CD4-positive, alpha-beta T cell treated with Interferon gamma for 1 hour (primary cell): ENCODE measurements around the gene PROB1.
"Not testable (repeated sequence)": the region's sequence is repeated elsewhere in the genome, so short reads cannot be mapped to it uniquely, and the experiment has no call there.

Experiments used
- DNase-seq: peaks from one replicate; pipeline ENCODE4 v3.0.0-alpha.2; 2020

Gene PROB1

DNA sequence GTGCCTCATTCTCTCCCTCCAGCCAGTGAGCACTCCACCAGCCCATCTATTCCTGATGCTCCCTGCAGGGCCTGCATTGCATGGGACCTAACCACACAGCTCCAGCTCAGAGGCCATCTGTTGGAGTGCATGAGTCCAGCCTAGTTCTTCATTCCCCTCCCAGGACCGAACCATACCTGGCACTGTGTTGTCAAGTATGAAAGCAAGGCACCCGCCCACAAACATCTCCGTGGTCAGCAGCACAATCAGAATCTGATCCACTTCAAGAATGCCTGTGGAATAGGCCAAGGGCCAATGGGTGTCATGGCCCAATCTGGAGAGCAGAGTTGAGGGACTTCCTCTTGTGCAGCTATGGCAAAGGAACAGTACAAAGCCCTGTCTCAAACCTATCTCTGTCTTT, 17.7 kb downstream of the PROB1 start:
- DNase-seq, result no peak

DNA sequence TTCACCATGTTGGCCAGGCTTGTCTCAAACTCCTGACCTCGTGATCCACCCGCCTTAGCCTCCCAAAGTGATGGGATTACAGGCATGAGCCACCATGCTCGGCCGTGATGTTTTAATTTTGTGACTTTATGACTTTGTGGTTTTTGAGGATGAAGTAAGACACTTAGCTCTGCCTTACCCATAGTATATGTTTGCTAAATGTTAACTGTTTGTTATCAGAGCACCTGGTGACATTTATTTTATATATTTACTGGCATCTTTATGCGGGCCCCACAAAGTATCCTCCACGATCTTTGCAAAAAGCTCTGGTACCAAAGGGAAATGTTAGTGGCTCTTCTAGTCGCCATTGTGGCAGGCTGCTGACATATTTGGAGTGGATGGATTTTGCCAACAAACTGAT, 18.5 kb downstream of the PROB1 start:
- DNase-seq, result no peak

DNA sequence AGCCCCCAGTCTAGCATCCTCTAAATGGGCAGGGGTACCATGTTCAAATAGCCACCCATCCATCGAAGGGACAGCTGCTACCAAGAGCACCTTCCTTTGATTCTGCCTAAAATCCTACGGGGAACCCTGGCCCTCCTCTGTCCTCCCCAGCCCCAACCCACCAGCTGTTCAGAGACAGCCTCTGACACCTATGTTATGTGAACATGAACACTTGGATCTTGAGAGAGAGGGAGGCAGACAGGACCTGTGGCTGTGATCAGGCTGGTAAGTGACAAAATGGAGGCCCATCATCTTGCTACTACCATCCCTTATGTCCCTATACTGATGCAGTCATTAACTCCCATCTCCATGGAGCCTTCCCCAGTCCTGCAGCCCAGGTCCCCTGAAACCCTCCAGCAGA, 20.0 kb downstream of the PROB1 start:
- no peak for DNase-seq

DNA sequence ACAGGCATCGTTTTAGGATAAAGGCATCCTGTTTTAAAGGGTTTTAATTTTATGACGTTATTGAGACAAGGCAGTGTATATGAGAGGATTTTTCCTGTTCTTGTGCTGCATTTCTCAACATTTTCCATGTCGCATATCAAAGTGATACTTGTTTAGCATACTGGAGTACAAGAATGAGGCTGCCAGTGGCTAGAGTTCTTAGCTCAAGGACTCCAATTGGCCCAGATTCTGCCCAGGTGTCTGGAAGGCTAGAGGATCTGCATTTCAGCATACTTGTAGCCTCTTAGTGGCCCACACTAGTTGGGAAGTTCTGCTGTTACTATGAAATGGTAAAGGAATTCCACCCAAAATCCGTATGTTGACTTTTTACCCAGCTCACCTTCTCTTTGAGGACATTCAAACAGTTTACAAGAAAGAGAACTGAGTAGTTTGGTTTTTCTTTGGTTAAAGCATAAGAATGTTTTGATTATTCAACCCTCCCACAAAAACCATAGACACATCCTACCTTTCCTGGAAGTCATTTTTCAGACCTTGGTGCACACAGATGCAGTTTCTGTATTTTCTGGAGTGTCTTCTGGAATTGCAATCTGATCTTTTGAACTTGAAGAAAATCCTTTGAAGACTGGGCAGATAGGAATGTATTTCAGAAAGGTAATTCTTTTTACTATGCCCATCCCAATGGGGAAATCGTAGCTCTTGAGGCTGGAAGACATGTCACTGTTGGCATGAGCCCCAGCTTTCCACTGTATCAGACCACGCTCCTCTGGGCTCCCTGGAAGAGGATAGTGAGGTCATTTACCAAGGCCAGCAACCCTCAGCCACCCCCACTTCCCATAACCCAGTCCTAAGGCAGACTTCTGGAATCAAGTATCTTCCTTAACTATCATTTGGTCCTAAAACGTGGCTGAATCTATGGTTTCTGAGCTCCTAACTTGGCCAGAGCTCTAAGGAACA, 23.1 kb downstream of the PROB1 start:
- DNase-seq, result no peak

DNA sequence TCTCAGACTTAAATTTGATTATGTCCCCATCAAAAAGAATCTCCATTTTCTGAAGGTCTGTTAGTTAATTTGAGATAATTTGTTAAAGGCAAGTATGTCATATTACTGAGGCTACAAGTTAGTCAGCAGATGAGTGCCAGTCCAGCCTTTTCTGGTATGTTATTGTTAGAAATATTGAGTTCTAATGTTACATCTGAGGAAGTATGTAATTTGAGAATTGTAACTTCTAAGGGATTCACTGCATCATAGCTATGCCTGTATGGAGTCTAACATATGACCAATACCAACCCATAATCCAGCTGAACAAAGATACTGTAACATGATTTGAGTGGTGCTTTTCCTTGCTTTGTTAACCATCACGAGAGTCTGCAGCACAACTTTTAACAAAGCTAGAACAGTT, 25.7 kb downstream of the PROB1 start:
- DNase-seq, result no peak

DNA sequence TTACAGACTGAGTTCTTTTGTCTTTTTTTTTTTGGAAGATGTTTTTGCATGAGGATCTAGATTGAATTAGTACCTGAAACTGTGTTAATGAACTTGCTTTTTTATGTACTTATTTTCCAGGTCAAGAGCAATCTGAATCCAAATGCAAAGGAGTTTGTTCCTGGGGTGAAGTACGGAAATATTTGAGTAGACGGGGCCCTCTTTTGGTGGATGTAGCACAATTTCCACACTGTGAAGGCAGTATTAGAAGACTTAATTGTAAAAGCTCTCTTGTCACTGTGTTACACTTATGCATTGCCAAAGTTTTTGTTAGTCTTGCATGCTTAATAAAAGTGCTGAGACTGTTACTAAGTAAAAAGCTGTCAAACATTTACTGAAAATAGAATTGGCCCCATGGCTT, 26.3 kb downstream of the PROB1 start:
- no peak for DNase-seq

DNA sequence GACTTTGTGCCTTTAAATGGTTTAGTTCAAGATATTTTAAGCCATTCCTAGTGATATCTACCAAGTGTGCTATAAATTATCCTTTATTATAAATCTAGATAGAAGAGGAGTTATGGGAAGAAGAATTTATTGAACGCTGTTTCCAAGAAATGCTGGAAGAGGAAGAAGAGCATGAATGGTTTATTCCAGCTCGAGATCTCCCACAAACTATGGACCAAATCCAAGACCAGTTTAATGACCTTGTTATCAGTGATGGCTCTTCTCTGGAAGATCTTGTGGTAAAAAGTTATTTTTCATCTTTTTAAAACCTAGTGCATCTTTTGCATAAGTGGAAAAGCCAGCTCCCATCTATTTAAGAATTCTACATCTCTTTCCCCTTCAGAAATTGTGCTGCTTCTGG, 30.4 kb downstream of the PROB1 start:
- no peak for DNase-seq

DNA sequence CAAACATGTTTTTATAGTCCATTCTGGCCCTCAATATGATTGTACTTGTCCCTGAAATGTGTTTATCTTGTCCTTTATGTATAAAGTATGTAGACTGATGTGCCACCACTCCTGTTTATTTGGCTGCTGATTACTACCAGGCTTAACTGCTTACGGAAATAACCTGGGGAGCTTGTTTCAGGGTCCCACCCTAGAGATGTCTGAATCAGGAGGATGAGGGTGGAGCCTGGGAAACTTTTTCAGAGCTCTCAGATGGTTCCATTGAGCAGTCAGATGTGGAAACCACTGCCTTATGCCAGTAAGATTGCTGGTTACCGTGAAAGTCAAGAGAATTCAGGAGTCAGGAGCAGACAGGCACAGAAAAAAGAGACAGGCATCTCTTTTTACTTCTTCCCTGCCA, 31.0 kb downstream of the PROB1 start:
- no peak for DNase-seq

DNA sequence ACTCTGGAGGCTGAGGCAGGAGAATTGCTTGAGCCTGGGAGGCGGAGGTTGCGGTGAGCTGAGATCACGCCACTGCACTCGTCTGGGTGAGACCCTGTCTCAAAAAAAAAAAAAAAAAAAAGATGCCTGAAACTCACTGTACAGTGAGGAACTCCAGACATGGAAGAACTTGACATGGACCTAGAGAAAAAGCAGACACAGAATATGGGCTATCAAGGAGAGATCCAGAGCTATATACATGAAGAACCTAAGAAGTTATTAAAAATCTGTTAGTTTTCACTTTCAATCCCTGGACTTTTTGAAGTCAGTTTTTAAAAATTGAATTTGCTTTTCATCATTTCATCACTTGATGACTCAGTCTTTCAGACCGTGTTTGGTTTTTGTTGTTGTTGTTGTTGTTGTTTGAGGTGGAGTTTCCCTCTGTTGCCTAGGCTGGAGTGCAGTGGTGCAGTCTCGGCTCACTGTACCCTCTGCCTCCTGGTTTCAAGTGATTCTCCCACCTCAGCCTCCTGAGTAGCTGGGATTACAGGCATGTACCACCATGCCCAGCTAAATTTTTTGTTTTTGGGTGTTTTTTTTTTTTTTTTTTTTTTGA, 33.0 kb downstream of the PROB1 start:
- DNase-seq, result no peak

DNA sequence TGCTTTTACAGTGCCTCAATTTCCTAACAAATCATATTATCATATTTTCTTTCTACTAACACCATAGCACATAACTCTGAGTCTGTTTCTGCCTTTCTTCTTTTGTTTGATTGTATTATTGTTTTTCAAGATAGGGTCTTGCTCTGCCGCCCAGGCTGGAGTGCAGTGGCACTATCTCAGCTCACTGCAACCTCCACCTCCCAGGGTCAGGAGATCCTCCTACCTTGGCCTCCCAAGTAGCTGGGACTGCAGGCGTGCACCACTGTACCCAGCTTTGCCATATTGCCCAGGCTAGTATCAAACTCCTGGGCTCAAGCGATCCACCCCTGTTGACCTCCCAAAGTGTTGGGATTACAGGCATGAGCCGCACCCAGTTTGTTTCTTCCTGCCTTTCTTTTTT, 34.5 kb downstream of the PROB1 start:
- DNase-seq, result no peak

DNA sequence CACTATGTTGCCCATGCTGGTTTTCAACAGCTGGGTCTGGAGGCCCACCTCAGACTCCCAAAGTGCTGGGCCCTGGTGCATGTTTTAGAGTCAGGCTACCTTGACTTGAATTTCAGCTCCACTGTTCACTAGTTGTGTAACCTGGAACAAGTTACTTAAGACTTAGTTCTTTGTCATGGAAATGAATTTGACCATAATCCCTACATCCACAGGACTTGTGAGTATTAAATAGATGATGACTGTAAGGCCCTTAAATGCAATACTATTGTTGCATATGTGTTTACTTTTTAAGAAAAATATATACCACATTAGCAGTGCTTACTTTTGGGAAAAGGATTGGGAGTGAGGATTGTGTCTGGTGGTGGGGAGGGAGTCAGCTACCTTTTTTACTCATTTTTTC, 36.8 kb downstream of the PROB1 start:
- DNase-seq, result no peak

DNA sequence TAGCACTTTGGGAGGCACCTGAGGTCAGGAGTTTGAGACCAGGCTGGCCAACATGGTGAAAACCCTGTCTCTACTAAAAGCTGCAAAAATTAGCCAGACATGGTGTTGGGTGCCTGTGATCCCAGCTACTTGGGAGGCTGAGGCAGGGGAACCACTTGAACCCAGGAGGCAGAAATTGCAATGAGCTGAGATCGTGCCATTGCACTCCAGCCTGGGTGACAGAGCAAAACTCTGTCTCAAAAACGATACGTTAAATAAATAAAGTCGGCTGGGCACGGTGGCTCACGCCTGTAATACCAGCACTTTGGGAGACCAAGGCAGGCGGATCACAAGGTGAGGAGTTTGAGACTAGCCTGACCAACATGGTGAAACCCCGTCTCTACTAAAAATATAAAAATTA, 39.0 kb downstream of the PROB1 start:
- not testable (repeated sequence) for DNase-seq

DNA sequence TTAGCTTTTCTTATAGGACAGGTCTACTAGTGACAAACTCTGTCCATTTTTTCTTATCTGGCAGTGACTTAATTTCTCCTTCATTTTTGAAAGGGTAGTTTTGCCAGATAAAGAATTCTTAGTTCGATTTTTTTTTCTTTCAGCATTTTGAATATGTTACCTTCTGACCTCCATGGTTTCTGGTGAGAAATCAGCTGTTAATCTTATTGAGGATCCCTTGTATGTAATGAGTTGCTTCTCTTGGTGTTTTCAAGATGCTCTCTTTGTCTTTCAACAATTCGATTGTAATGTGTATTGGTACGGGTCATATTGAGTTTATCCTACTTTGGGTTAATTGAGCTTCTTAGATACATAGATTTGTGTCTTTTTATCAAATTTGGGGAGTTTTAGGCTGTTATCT, 40.7 kb downstream of the PROB1 start:
- no peak for DNase-seq

DNA sequence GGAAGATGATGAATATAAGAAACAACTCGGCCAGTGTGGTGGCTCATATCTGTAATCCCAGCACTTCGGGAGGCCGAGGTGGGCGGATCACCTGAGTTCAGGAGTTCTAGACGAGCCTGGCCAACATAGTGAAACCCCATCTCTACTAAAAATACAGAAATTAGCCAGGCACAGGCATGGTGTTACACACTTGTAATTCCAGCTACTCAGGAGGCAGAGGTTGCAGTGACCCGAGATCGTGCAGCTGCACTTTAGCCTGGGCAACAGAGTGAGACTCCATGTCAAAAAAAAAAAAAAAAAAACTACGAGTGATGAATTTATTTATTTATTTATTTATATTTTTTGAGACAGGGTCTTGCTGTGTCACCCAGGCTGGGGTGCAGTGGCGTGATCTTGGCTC, 47.0 kb downstream of the PROB1 start:
- DNase-seq, result not testable (repeated sequence)

DNA sequence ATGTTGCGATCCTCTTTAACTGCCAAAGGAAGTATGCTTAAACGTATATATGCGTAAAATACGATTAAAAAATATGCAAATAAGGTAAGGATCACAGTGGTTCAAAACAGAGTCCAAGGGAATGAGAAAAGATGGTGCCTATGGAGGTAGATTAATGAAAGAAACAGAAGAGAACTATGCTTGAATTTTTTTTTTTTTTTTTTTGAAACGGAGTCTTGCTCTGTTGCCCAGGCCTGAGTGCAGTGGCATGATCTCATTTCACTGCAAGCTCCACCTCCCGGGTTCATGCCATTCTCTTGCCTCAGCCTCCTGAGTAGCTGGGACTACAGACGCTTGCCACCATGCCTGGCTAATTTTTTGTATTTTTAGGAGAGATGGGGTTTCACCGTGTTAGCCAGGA, 49.5 kb downstream of the PROB1 start:
- not testable (repeated sequence) for DNase-seq

DNA sequence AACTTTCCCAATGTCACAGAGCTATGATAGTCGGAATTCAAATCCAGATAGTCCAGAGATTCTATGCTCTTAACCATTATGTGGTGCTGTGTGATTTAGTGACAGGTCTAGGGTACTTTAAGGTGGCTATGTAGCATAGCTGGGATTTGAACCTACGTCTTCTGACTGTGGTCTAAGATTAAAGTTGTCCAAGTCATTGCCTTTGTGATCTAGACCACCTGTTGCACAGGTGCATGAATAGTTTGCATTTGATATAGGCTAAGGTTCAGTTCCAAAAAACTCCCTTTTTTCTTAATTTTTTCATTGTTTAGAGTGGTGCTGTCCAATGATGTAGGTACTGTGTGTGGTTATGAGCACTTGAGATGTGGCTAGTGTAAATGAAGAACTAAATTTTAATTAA, 50.7 kb downstream of the PROB1 start:
- DNase-seq, result no peak

DNA sequence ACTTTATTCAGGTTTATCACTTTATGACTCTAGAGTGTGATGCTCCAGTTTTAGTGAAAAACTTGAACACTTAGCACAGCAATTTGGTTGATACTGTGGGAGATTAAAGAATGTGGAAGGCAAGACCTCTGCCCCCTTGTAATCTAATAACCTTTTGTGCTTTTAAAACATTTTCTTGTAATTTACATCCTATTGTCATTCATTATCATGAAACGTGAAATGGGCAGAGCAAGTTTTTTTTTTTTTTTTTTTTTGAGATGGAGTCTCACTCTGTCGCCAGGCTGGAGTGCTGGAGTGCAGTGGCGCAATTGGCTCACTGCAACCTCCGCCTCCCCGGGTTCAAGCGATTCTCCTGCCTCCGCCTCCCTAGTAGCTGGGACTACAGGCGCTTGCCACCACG, 51.4 kb downstream of the PROB1 start:
- no peak for DNase-seq

DNA sequence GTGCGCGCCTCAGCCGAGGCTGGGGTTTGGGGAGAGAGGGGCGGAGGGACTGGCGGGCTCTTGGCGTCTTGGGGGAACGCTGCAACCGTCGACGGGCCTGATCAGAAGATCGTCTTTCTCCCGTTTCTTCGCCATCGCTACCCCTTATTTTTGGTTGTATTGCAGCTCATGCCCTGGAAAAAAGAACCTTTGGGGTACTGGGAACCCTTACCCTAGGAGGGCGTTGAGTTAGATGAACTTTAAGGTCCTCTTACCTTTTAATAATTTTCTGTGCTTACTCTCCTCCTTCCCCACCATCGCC, 52.5 kb downstream of the PROB1 start:
- DNase-seq, result no peak

DNA sequence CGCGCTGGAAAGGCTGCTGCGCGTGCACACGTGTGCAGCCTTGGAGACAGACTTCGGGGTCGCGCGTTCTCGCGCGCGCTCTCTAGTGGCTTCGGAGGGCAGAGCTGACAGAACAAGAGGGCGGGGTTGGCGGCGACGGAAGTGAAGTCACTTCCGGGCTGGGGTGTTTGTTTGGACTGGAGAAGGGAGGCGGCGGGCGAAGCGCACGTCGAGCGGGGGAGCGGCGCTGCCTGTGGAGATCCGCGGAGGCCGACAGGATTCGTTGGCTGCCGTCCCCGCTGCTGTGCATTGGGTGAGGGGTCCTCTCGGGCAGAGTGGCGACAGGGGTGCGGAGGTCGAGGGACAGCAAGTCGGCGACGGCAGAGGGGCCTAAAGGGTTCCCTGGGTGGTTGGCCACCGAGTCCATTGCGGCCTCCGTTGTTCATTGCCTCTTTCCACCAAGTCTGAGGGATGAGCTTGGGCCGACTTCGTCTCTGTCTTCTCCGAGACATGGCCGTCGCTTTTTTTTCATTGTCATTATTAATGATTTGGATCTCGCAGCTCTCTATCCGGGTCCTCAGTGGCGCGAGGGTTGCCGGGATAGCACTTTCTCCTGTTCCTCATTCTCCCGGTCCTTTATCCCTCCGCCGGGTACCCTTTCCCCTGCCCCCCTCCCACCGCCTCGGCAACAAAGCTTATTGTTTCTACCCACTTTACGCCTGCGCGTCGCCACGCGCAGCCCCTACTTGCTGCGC, 53.0 kb downstream of the PROB1 start, which contains the start of gene PAIP2:
TSS of gene PAIP2 (plus strand) at position 166 of the 734 bp plus-strand sequence. CDS start 21,931 bp downstream, outside the sequence.
- DNase-seq, result peak; percentile 97

DNA sequence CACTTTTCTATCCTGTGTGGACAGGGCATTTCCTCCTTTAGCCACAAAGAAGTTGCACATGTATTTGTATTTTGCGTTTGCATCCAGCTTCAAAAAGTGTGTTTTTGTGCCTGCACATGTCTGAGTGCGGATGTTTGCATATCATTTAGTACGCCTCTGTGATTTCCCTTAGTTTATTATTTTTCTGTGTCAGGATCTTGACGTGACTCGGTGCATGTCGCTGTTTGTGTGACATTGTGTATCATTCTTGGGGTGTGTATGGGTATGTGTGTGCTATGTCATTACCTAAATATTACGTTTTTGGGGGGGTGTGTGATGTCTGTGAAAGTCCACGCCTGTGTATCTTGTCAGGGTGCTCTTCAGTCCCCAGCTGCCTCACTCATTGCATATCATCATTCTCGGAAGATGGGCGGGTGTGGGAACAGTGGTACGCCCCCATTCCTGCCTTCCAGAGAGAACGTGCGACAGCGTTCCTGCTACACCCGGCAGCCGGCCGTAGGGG, 53.7 kb downstream of the PROB1 start:
- DNase-seq, result no peak
